Neural cell (in vitro differentiated cells): ENCODE results near the gene UPB1. TPM values are rescaled to one million over a fixed set of nuclear protein-coding genes. Genes with fewer than 3 reads are reported as not detected.

Experiments used
- H2AFZ ChIP-seq: fragments of 200-600, 300-800 bp; sonication (generic), shearing (Covaris generic); 2 replicates; pipeline ENCODE4 v1.6.0; 2014; ENCODE audit warnings: low read depth, mild to moderate bottlenecking, antibody characterized with exemption, low read length, moderate library complexity
- H3F3A ChIP-seq: fragments of 200-600 bp; shearing (Covaris generic); 2 replicates; pipeline ENCODE4 v1.6.1; 2016; ENCODE audit warnings: mild to moderate bottlenecking, moderate library complexity, mixed read lengths, antibody characterized with exemption, low read length; ENCODE audit not compliant: insufficient read depth, poor library complexity, severe bottlenecking
- H3K27ac ChIP-seq: fragments of 200-600, 300-800 bp; sonication (generic), shearing (Covaris generic); 2 replicates; pipeline ENCODE4 v1.5.1; 2014; ENCODE audit warnings: mild to moderate bottlenecking, low read length, moderate library complexity
- H3K27me3 ChIP-seq: fragments of 300-800, 200-600 bp; sonication (generic), shearing (Covaris generic); 2 replicates; pipeline ENCODE4 v1.6.0; 2014; ENCODE audit warnings: mild to moderate bottlenecking, low read depth, low read length, moderate library complexity; ENCODE audit not compliant: insufficient read depth
- H3K36me3 ChIP-seq: fragments of 300-800, 200-600 bp; sonication (generic), shearing (Covaris generic); 2 replicates; pipeline ENCODE4 v1.5.1; 2014; ENCODE audit warnings: mild to moderate bottlenecking, antibody characterized with exemption, low read length, moderate library complexity; ENCODE audit not compliant: insufficient read depth
- H3K4me2 ChIP-seq: fragments of 300-800, 200-600 bp; sonication (generic), shearing (Covaris generic); 2 replicates; pipeline ENCODE4 v1.6.0; 2014; ENCODE audit warnings: mild to moderate bottlenecking, low read length
- H3K4me3 ChIP-seq: fragments of 300-800, 200-600 bp; sonication (generic), shearing (Covaris generic); 2 replicates; pipeline ENCODE4 v1.5.1; 2014; ENCODE audit warnings: mild to moderate bottlenecking, low read length, moderate library complexity
- H3K79me2 ChIP-seq: fragments of 200-600 bp; shearing (Covaris generic); replicated peaks from 2 replicates; pipeline ENCODE4 v1.6.0; 2014; ENCODE audit warnings: mild to moderate bottlenecking, low read length, moderate library complexity; ENCODE audit not compliant: insufficient read depth
- H3K9ac ChIP-seq: fragments of 300-800, 200-600 bp; sonication (generic), shearing (Covaris generic); 2 replicates; pipeline ENCODE4 v1.6.1; 2016; ENCODE audit warnings: mild to moderate bottlenecking, low read length, mixed read lengths
- H3K9me2 ChIP-seq: fragments of 200-600 bp; shearing (Covaris generic); 2 replicates; pipeline ENCODE4 v1.6.1; 2016; ENCODE audit warnings: mild to moderate bottlenecking, low read length, mixed read lengths; ENCODE audit not compliant: insufficient read depth
- H3K9me3 ChIP-seq: fragments of 200-600, 300-800 bp; sonication (generic), shearing (Covaris generic); 2 replicates; pipeline ENCODE4 v1.6.1; 2016; ENCODE audit warnings: mild to moderate bottlenecking, mixed run types, low read length, moderate library complexity, mixed read lengths
- H4K20me1 ChIP-seq: fragments of 200-600 bp; shearing (Covaris generic); 2 replicates; pipeline ENCODE4 v1.6.1; 2016; ENCODE audit warnings: mild to moderate bottlenecking, mixed run types; ENCODE audit not compliant: insufficient read depth
- CTCF ChIP-seq: fragments of 450-650 bp; IDR thresholded peaks from 2 replicates; pipeline ENCODE4 v1.5.1; 2014; ENCODE audit warnings: antibody characterized with exemption, mild to moderate bottlenecking, moderate library complexity; ENCODE audit not compliant: poor library complexity, severe bottlenecking
- EP300 ChIP-seq: fragments of 450-650 bp; conservative IDR thresholded peaks from 2 replicates; pipeline ENCODE4 v1.6.1; 2014; ENCODE audit warnings: antibody characterized with exemption, mild to moderate bottlenecking, moderate library complexity; ENCODE audit not compliant: poor library complexity, severe bottlenecking
- EZH2 ChIP-seq: fragments of 200-600, 300-800 bp; shearing (Covaris generic), sonication (generic); IDR thresholded peaks from 2 replicates; pipeline ENCODE4 v1.6.1; 2014; ENCODE audit warnings: antibody characterized with exemption, low read length, borderline replicate concordance, mild to moderate bottlenecking; ENCODE audit not compliant: insufficient read depth, poor library complexity, severe bottlenecking
- MXI1 ChIP-seq: fragments of 450-650 bp; conservative IDR thresholded peaks from 2 replicates; pipeline ENCODE4 v1.6.1; 2014; ENCODE audit warnings: antibody characterized with exemption, mild to moderate bottlenecking; ENCODE audit not compliant: poor library complexity, severe bottlenecking
- POLR2AphosphoS5 ChIP-seq: IDR thresholded peaks from 2 replicates; pipeline ENCODE4 v1.6.1; 2012
- RAD21 ChIP-seq: fragments of 450-650 bp; conservative IDR thresholded peaks from 2 replicates; pipeline ENCODE4 v1.6.1; 2014; ENCODE audit warnings: antibody characterized with exemption, mild to moderate bottlenecking, moderate library complexity
- REST ChIP-seq: IDR thresholded peaks from 2 replicates; pipeline ENCODE4 v1.6.1; 2012; ENCODE audit warnings: borderline replicate concordance
- SMC3 ChIP-seq: fragments of 450-650 bp; conservative IDR thresholded peaks from 2 replicates; pipeline ENCODE4 v1.6.1; 2014; ENCODE audit warnings: antibody characterized with exemption, mild to moderate bottlenecking, moderate library complexity; ENCODE audit not compliant: poor library complexity
- TAF1 ChIP-seq: IDR thresholded peaks from 2 replicates; pipeline ENCODE4 v1.6.1; 2012; ENCODE audit warnings: low read depth
- polyA plus RNA-seq: library from polyadenylated mRNA; depleted of rRNA; stranded (reverse); fragments of >200 nt; gene quantifications from 2 replicates; pipeline ENCODE4 v1.2.3, GENCODE V29; 2014

UPB1 gene
- polyA plus RNA-seq, 1 donor from 2014 or later, result 0.12 TPM

- H3K27me3 ChIP-seq, result no peaks in the 10 kb centered on the region
- H3K4me2 ChIP-seq, result no peak overlapping the region
- H3K27ac ChIP-seq, result no peak overlapping the region
- no peak overlapping the region for H2AFZ ChIP-seq
- H3K9ac ChIP-seq, result no peak overlapping the region
- no peaks in the 10 kb centered on the region for H3K9me2 ChIP-seq
- H3F3A ChIP-seq, result no peaks in the 10 kb centered on the region
- no peak overlapping the region for H3K4me3 ChIP-seq
- TF ChIP-seq MXI1, result no peak
- no peaks in the 10 kb centered on the region for H3K9me3 ChIP-seq
- H3K36me3 ChIP-seq, result no peaks in the 10 kb centered on the region
- H3K79me2 ChIP-seq, result no peaks in the 10 kb centered on the region
- no peaks in the 10 kb centered on the region for H4K20me1 ChIP-seq
Observed at GRCh38 chr22:24463071-24463760, 31.9 kb upstream of the UPB1 start.

- Histone ChIP-seq H3F3A (no peaks in the 10 kb centered on the region), H3K27me3 (no peaks in the 10 kb centered on the region), H3K4me2 (no peak overlapping the region), H2AFZ (no peak overlapping the region), H3K27ac (no peak overlapping the region), H3K36me3 (no peaks in the 10 kb centered on the region), H3K4me3 (no peak overlapping the region), H4K20me1 (no peaks in the 10 kb centered on the region), H3K9ac (no peak overlapping the region), H3K9me2 (no peaks in the 10 kb centered on the region), H3K79me2 (no peaks in the 10 kb centered on the region), H3K9me3 (no peaks in the 10 kb centered on the region)
- TF ChIP-seq MXI1 (no peak), SMC3 (no peak), CTCF (no peak), REST (no peak), EZH2 (no peak)
Observed at GRCh38 chr22:24465566-24465965, 29.6 kb upstream of the UPB1 start.

GRCh38 chr22:24465975-24466374 is 29.2 kb upstream of the UPB1 start:
- Histone ChIP-seq H3K9ac (no peak overlapping the region), H3K4me2 (no peak overlapping the region), H3K27ac (no peak overlapping the region)

More at GRCh38 chr22:24465975-24466374, 29.2 kb upstream of the UPB1 start:
- Histone ChIP-seq H3K9me2 (no peaks in the 10 kb centered on the region), H3F3A (no peaks in the 10 kb centered on the region), H2AFZ (no peak overlapping the region), H3K27me3 (no peaks in the 10 kb centered on the region), H4K20me1 (no peaks in the 10 kb centered on the region), H3K79me2 (no peaks in the 10 kb centered on the region), H3K9me3 (no peaks in the 10 kb centered on the region), H3K4me3 (no peak overlapping the region), H3K36me3 (no peaks in the 10 kb centered on the region)
- TF ChIP-seq POLR2AphosphoS5, result no peak
- no peak for TF ChIP-seq CTCF
- no peak for TF ChIP-seq EZH2
- TF ChIP-seq RAD21, result no peak
- no peak for TF ChIP-seq REST
- no peak for TF ChIP-seq SMC3
- TF ChIP-seq MXI1, result no peak
- no peak for TF ChIP-seq TAF1
- TF ChIP-seq EP300, result no peak
